GM21360 (cell line): ENCODE data around the gene DPM2.

ENCODE experiments used
- ATAC-seq: cut with Tn5 transposase; IDR thresholded peaks from one replicate; pipeline ENCODE4 v1.9.1; 2021; ENCODE audit warnings: mild to moderate bottlenecking, moderate library complexity; ENCODE audit not compliant: unreplicated experiment

Gene DPM2

GRCh38 chr9:127937388-127938297 lies at the start of gene DPM2:
Gene DPM2 (minus strand): TSS chr9:127937854. CDS start chr9:127937820, 34 bp downstream.
- ATAC-seq = peak; percentile 78

GRCh38 chr9:127987103-127987614 lies 49.5 kb upstream of the DPM2 start:
- ATAC-seq = no peak

GRCh38 chr9:127985011-127985410 lies 47.4 kb upstream of the DPM2 start:
- no peak for ATAC-seq

GRCh38 chr9:127983847-127984289 lies 46.2 kb upstream of the DPM2 start:
- ATAC-seq = peak; percentile 34

- ATAC-seq = no peak
Observed at GRCh38 chr9:127982912-127983311, 45.3 kb upstream of the DPM2 start.

GRCh38 chr9:127981559-127982121 lies 44.0 kb upstream of the DPM2 start:
- ATAC-seq = no peak

GRCh38 chr9:127980706-127981558 lies 43.3 kb upstream of the DPM2 start, which contains the start of gene EEIG1:
Gene EEIG1 (minus strand): TSS chr9:127980989. CDS start chr9:127980137, 852 bp downstream.
- peak; percentile 59 for ATAC-seq

- peak; percentile 28 for ATAC-seq
Observed at GRCh38 chr9:127980060-127980705, 42.5 kb upstream of the DPM2 start.

GRCh38 chr9:127979333-127980059 lies 41.8 kb upstream of the DPM2 start:
- no peak for ATAC-seq

- no peak for ATAC-seq
Observed at GRCh38 chr9:127979015-127979332, 41.3 kb upstream of the DPM2 start.

- ATAC-seq = no peak
Observed at GRCh38 chr9:127977884-127978647, 40.4 kb upstream of the DPM2 start.

- ATAC-seq = no peak
Observed at GRCh38 chr9:127977009-127977883, 39.6 kb upstream of the DPM2 start.

- no peak for ATAC-seq
Observed at GRCh38 chr9:127976498-127976897, 38.8 kb upstream of the DPM2 start.

GRCh38 chr9:127975376-127976315 lies 38.0 kb upstream of the DPM2 start:
- no peak for ATAC-seq

GRCh38 chr9:127974769-127975261 lies 37.2 kb upstream of the DPM2 start:
- no peak for ATAC-seq

- no peak for ATAC-seq
Observed at GRCh38 chr9:127974001-127974768, 36.5 kb upstream of the DPM2 start.
